Activated CD4-positive, CD25-positive, alpha-beta regulatory T cell treated with anti-CD3 and anti-CD28 coated beads, Interleukin-2, amount 50 U/mL, for 24 hours (primary cell): ENCODE measurements around the gene SYTL3.
A peak's percentile ranks its signal among the peaks of the same experiment; 100 is the strongest.
"Not testable (repeated sequence)": the region's sequence is repeated elsewhere in the genome, so short reads cannot be mapped to it uniquely, and the experiment has no call there.

Experiments used
- ATAC-seq, 2 donors: fragments of 150-1000 bp; cut with Tn5 transposase; one replicate each; pipeline ENCODE4 v1.10.0; 2021; ENCODE audit warnings: mild to moderate bottlenecking in 1 of 2, moderate library complexity in 1 of 2

SYTL3 gene

GRCh38 chr6:158777510-158777909, 127.7 kb downstream of the SYTL3 start:
- ATAC-seq: peak in 1 of 2 donors; percentile 60

DNA sequence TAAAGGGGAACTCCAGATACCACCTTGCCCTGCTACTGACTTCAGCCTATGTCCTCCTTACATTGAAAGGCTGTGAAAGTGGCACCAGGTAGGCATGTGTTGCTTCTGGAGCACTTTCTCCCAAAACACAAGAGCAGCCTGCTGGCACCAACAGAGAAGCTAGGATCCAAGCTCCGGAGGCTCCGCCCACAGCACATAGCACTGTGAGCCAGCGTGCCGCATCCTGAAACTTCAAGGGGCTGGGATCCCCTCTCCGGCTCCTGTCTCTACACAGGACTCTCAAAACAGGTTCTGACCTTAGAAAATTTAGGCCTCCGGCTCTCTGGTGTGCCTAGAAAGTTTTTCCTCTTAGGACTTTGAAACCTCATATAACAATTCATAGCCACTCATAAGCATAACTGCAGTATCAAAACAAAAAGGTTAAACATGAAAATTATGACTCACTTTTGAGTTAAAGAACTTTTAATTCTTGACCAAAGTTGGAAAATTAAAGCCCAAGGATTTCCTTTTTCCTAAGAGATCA, 128.2 kb downstream of the SYTL3 start:
- ATAC-seq: no peak

DNA sequence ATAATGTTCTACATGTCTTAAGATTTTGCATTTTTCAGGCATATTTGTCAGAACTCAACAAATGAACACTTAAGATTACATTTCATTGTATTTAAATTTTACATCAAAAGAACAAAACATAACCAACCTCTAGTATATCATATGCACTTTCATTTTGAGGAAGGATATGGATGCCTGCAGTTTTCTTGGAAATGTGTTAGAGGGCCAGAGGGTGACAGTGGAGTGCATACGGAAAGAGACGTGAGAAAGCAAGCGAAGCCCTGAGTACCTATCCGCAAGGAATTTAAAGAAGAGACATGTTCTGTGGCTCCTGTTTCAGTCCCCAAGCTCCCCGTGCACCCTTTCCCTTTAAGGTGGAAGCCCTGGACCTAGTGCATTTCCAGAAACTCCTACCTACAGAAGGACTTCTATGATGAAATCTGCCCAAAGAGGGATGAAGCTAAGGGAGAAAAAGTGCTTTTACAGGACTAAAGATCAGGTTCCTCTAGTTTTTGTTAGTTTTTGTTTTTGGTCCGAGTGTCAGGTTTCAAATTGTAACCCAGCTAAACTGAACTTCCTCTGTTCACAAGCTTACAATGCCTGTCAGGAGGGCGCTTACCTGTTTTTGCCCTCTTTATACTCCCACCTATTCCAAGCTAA, 130.5 kb downstream of the SYTL3 start:
- no peak for ATAC-seq

DNA sequence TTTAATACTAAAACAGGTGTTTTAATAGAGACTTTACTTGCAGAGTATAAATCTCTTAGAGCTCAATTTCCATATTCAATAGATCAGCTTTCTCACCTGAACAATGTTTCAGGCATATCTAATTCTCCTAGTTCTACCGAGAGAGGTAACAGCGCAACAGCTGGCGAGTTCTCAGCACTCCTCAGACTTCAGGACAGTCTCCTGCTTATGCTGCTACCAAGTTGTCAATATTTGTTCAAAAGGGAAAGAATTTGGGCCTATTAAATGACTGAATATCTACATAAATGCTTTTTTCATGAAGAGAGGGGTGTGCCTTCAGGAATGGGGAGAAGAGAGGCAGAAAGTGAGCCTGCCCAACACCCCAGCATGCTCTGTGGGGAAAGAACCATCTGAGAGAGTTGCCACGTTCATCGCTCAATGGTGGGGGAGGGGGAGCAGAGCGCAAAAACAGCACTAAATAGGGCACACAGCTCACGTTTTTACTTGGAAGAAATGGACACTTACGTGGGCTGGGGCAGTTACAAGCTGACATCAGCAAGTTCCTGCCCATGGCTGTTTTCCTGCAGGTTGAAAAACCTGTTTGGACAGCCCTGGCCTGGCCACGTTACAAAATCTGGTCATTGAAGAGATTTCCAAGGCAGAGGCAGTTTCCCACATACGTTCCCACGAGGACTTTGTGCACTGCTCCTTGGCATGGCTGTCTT, 131.3 kb downstream of the SYTL3 start:
- no peak for ATAC-seq

- ATAC-seq: no peak
Observed at GRCh38 chr6:158781692-158782373, 132.0 kb downstream of the SYTL3 start.

- no peak for ATAC-seq
Observed at GRCh38 chr6:158782432-158783166, 132.7 kb downstream of the SYTL3 start.

GRCh38 chr6:158783167-158783450, 133.3 kb downstream of the SYTL3 start:
- no peak for ATAC-seq

DNA sequence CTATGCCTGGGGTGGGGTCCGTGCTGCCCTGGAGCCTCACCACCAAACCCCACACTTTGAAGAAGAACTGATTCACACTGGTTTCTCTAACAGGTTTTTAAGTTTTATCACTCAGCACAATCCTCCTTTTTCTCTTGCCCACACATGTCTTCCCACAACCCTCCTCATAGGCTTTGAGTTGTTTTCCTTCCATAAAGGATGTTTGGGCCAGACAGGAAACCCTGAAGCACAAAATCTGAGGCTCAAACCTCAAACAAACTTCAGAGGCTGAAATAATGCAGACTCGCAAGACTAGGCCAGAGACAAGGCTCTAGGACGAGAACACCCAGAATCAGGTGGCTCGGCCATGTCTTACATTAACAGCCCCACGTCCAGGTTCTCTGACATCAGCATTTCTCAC, 134.0 kb downstream of the SYTL3 start:
- ATAC-seq: no peak

GRCh38 chr6:158784505-158784904, 134.7 kb downstream of the SYTL3 start:
- no peak for ATAC-seq

DNA sequence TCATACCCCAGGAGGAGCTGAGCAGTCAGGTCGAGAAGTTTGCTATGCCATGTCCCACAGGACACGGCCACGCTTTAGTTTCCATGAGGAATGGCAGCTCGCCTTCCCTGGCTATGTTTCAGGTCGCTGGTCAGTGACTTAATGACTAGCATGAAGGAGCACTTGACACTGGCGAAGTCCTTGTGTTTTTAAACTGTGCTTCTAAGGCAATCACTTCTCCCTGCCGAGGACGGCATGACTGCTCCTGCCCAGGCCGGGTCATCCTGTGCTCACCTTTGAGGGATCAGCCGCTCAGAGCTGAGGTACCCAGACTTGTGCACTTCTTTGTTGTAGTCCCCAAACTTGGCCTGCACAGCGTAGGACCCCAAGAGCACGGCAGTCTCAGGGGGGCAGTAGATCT, 135.2 kb downstream of the SYTL3 start:
- ATAC-seq: no peak

GRCh38 chr6:158786645-158787304, 136.9 kb downstream of the SYTL3 start:
- no peak for ATAC-seq

GRCh38 chr6:158787395-158787794, 137.5 kb downstream of the SYTL3 start:
- ATAC-seq: no peak

- peak; percentile 69 to 70 for ATAC-seq
Observed at GRCh38 chr6:158789115-158789917, 139.5 kb downstream of the SYTL3 start.

GRCh38 chr6:158791274-158791855, 141.5 kb downstream of the SYTL3 start:
- no peak for ATAC-seq

DNA sequence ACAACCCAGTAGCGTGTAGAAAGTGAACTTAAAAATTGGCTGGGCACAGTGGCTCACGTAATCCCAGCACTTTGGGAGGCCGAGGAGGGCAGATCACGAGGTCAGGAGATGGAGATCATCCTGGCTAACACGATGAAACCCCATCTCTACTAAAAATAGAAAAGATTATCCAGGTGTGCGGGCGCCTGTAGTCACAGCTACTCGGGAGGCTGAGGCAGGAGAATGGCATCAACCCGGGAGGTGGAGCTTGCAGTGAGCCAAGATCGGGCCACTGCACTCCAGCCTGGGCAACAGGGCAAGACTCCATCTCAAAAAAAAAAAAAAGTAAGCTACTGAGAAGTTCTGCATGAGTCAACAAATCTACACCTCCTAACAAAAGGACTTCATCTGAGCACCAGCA, 142.7 kb downstream of the SYTL3 start:
- ATAC-seq: not testable (repeated sequence)

DNA sequence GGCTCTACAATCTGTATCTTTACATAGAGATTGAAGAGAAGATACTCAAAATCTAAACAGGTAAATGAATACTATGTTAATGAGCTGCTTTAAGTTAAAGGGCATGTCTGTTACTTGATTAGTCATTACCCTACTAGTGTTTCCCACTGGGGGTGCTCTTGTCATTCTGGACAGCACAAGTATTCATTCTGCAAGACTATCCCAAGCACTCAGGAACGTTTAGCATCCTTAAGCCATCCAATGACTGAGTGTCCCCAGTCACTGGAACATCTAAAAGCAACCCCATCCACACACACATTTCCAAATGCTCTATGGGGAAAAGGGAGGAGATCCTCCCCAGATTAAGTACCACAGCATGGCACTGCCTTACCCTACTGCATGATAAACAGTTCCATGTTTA, 143.6 kb downstream of the SYTL3 start:
- peak; percentile 64 to 78 for ATAC-seq

- no peak for ATAC-seq
Observed at GRCh38 chr6:158795516-158795915, 145.7 kb downstream of the SYTL3 start.

- ATAC-seq: no peak
Observed at GRCh38 chr6:158796353-158796752, 146.5 kb downstream of the SYTL3 start.

GRCh38 chr6:158797331-158798310, 147.8 kb downstream of the SYTL3 start:
- peak; percentile 47 to 64 for ATAC-seq

GRCh38 chr6:158798311-158798710, 148.5 kb downstream of the SYTL3 start:
- ATAC-seq: no peak
